Measurements from ENCODE around the gene TLN1.

The TLN1 gene, protein sequence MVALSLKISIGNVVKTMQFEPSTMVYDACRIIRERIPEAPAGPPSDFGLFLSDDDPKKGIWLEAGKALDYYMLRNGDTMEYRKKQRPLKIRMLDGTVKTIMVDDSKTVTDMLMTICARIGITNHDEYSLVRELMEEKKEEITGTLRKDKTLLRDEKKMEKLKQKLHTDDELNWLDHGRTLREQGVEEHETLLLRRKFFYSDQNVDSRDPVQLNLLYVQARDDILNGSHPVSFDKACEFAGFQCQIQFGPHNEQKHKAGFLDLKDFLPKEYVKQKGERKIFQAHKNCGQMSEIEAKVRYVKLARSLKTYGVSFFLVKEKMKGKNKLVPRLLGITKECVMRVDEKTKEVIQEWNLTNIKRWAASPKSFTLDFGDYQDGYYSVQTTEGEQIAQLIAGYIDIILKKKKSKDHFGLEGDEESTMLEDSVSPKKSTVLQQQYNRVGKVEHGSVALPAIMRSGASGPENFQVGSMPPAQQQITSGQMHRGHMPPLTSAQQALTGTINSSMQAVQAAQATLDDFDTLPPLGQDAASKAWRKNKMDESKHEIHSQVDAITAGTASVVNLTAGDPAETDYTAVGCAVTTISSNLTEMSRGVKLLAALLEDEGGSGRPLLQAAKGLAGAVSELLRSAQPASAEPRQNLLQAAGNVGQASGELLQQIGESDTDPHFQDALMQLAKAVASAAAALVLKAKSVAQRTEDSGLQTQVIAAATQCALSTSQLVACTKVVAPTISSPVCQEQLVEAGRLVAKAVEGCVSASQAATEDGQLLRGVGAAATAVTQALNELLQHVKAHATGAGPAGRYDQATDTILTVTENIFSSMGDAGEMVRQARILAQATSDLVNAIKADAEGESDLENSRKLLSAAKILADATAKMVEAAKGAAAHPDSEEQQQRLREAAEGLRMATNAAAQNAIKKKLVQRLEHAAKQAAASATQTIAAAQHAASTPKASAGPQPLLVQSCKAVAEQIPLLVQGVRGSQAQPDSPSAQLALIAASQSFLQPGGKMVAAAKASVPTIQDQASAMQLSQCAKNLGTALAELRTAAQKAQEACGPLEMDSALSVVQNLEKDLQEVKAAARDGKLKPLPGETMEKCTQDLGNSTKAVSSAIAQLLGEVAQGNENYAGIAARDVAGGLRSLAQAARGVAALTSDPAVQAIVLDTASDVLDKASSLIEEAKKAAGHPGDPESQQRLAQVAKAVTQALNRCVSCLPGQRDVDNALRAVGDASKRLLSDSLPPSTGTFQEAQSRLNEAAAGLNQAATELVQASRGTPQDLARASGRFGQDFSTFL (N-terminal part only)

DNA sequence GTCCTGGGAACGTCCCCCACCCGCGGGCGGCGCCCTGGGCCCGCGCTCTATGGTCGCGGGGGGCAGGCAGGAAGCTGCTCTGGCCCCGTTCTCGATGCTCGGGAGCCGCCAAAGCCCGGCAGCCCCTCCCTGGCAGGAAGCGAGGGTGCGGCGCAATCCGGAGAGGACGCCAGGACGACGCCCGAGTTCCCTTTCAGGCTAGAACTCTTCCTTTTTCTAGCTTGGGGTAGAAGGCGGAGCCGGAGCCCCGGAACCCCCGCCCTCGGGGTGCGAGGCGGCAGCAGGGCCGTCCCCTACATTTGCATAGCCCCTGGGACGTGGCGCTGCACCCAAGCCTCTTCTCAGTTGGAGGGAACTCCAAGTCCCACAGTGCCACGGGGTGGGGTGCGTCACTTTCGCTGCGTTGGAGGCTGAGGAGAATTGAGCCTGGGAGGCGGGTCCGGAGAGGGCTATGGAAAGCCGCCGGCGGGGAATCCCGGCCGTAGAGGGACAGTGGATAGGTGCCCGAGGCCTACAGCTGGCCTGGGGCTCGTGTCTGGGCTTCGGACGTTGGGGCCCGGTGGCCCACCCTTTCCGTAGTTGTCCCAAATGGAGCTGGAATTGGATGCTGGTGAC, at the start of gene TLN1, which contains the start of gene CREB3:
Gene TLN1, minus strand, starts transcription at position 11 of the 615 bp plus-strand sequence. CDS start 6,501 bp downstream, outside the sequence.
Gene CREB3, plus strand, starts transcription at position 482 of the 615 bp plus-strand sequence. Its CDS starts 107 bp downstream, at position 589.
- peak; percentile 96 for FAIRE-seq

DNA sequence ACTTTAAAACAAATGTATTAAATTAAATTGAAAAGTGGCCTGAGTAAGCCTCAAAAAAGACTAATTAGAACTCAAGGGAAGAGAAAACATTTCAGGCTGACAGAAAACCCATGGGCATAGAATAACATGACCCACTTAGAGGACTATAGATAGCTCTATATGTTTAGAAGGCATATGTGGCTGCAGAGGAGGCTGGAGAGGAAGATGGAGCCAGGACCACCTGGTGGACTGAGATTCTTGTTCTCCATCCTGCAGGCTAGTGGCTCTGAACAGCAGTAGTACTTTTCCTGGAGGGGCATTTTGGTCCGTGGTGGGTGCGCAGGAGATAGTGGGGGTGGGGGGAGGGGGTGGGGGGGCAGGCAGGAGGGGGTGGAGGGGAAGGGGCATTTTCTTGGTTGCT, 49.1 kb upstream of the TLN1 start:
- FAIRE-seq = no peak

DNA sequence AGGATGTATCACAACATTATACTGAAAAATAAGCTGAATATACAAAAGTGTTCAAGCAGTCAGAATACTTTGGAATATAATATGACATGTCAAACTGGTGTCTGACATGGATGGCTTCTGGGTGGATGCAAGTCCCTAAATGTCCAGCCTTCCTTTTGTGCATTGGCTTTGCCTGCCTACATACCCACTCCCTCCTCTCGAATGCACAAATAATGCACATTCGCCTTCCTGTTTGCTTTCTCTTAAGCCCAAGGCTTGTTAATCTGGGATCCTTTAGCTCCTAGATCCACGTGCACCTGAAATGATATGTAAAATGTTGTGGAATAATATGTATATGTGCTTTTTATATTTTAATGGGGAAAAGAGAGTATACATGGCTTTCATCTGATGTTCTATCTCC, 46.5 kb upstream of the TLN1 start:
- FAIRE-seq = no peak

DNA sequence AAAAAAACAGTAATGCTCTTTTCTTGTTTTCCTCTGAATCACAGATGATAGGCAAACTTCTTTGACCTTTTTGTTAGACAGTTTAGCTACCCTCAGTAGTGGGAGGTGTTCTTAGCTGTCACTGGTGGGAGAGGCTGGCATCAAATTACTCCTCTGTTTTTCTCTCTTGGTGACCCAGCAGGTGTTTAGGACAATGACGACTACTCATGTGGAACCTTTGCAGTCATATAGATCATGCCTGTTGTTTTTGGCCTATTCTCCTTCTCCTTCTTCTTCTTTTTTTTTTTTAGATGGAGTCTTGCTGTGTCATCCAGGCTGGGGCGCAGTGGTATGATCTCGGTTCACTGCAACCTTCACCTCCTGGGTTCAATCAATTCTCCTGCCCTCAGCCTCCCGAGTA, 44.0 kb upstream of the TLN1 start:
- no peak for FAIRE-seq

DNA sequence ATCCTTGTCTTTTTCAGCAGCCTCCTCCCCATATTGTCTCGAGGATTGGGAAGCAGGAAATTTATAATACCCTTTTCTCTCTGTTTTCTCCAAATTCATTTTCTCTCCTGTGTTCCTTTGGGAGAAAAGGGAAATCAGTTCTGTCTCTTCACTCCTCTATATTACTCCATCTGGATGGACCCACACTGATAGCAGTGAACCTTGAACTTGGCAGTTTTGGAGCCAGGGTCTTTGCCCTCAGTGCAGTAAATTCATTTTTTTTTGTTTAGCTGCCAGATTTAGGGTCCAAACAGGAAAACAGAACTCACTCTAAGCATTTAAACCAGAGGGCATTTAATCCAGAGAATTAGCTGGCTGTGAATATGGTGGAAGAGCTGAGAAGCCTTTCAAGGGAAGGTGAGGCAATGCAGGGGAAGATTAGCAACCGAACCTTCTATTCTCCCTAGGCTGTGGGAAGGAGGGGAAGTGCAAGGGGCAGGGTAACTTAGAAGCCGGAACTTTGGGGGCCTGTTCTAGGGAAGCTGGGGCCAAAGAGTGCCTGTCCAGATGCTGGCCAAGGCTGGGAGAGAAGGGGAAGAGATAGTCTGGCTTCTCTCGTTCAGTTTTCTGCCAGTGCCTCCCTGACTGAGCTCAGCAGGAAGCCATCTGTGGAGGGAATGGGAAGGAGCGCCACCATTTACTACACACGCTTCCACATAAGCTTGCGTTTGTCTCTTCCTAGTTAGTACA, 43.1 kb upstream of the TLN1 start:
- FAIRE-seq = no peak

DNA sequence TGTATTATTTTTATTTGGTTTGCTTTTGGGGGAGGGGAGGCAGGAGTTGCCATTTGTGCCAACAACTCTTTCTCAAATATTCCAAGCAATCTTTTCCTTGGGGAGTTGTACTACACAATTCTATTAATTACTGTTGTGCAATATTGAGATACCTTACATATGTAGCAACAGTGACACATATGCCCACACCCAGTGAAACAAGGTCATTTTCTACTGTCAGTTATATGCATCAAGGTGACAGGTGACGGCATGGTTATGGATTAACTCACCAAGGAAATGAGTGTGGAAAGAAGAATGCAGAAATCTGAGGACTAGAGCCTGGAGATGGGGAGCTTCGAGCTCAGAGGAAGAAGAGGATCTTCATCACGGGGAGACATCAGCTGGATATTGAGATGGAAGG, 39.9 kb upstream of the TLN1 start:
- FAIRE-seq = no peak

DNA sequence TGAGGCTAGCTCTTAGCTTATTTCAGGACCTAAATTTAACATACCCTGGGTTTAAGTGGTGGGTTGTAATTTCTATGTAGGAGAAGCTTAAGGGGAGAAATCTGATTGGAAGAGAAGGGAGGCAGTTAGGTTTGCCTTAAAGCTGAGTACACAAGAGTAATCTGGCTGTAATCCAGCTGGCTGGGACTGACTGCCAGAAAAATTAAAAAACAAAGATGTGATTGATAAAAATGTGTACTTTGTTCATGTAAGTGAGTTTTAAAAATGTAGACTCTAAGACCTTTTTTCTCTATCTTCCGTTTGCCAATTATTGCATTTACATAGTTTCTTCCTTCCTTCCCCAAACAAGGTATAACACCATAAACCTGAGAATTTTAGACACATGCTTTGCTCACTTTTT, 39.5 kb upstream of the TLN1 start:
- no peak for FAIRE-seq

DNA sequence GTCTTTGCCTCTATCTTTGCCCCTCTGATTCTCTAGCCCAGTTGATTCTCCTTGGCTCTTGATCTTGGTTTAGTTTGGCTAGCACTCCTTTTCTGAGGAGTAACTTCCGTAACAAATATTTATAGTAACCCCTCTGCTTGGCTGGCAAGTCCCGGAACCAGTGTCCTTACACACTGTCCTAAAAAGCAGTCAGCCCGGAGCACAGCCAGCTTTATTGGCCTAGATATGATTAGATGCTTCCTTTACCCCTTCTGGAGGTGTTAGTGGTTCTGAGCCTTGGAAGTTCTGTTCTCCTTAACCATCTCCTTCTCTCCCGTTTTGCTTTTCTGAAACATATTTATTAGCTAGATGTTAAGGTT, 39.1 kb upstream of the TLN1 start:
- no peak for FAIRE-seq

DNA sequence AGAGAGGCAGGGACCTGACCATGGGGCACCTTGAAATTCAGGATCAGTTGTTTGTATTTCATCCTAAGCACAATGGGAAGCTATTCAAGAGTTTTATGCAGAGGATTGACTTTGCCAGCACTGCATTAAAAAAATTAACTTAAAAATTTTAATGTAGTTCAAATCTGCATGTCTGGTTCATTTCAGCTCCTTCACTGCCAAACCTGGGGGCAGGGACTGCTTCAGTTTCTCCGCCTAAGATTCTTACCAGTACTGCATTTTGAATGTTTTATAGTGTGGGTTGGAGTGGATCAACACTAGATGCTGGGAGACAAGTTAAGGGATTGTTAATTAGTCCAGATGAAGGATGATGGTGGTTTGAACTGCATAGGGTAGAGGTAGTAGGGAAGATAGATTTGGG, 37.8 kb upstream of the TLN1 start:
- no peak for FAIRE-seq

DNA sequence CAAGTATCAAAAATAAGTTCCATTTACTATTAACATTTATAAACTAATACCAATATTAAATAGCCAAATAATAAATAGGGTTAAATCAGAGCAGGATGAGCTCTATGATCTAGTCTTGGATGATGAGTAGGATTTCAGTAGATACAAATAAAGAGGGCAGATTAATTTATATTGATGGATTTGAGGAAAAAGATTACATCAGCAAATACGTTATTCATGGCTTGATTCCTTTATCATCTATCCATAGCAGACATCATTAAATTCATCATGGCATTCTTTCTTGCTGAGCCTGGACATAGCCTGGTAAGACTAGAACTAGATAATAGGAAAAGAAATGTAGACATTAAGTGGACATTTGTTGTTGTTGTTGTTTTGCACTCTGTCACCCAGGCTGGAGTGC, 35.5 kb upstream of the TLN1 start:
- FAIRE-seq = no peak

DNA sequence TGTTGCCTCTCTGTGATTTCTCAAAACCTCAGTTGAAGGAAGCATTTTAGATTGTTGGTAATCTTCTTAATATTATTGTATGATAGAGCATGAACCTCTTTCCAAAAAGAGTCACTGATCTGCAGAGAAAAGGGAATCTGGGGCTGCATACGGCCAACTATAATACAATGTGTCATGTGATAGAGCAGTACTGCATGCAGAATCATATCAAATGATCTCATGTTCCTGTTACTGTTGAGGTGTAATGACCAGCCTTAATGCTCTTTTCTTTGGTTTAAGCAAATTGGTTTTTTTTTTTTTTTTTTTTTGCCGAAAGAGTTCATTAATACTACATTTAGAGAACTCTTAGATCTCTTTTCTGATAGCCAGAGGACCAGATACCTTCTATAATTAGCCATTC, 35.0 kb upstream of the TLN1 start:
- FAIRE-seq = no peak

DNA sequence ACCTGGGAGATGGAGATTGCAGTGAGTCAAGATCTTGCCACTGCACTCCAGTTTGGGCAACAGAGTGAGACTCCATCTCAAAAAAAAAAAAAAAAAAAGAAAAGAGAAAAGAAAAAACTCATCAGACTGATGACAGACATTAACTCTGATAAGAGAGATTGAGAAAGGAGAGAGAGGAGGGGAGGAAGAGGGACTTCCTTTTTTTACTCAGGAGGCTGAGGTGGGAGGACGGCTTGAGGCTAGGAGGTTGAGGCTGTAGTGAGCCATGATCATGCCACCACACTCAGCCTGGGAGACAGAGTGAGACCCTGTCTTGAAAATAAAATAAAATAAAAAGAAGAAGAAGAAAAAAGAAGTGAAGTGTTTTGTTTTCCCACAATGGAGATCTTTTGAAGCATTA, 31.8 kb upstream of the TLN1 start:
- no peak for FAIRE-seq

DNA sequence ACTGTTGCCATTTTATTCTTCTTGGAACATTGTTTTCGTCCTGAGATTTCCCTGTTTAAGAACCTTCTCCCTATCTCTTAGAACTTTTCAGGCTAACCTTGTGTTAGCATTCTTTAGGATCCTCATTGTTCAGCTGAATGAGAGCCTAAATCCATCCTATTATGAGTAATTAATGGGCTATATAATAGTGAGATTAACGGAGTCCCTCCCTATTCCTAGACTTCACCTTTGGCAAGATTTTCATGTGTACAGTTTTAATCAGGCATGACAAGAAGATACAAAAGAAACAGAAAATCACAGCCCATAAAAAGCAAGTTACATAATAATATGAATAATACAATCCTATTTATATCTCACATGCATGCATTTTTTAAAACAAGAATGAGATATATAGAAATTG, 31.2 kb upstream of the TLN1 start:
- no peak for FAIRE-seq

DNA sequence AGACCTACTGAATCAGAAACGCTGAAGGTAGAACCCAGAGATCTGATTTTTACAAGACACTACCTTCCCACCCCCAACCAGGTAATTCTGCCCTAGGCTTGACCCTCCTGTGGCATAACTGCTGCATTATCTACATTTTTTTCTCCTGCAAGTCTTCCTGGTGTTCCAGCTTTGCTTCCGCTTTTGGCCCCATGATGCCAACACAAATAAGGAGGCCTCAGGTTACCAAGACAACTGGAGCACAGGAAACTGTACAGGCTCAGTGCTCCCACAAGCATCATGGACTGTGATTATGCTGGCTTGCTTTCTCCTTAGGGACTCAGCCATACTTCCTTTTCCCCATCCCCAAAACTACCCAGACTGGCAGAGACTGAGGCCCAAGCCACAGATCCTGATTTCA, 28.7 kb upstream of the TLN1 start:
- no peak for FAIRE-seq

DNA sequence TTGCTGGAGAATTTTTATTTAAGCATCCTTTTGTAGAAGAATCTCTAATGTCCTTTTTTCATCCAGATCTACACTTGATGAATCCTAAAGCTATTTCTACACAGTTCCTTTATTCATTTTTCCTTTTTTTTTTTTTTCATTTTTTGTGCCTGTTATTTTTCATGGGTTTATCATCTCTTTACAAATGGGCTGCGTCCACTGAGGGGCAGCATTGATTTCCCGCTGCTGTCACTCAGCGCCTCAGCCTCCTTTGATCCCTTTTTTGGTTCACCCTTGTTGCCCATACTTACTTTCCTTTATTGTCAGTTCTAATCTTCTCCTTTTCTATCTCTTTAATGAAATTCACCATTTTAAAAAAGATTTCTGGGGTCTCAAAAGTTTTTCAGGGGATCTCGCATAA, 27.8 kb upstream of the TLN1 start:
- no peak for FAIRE-seq

DNA sequence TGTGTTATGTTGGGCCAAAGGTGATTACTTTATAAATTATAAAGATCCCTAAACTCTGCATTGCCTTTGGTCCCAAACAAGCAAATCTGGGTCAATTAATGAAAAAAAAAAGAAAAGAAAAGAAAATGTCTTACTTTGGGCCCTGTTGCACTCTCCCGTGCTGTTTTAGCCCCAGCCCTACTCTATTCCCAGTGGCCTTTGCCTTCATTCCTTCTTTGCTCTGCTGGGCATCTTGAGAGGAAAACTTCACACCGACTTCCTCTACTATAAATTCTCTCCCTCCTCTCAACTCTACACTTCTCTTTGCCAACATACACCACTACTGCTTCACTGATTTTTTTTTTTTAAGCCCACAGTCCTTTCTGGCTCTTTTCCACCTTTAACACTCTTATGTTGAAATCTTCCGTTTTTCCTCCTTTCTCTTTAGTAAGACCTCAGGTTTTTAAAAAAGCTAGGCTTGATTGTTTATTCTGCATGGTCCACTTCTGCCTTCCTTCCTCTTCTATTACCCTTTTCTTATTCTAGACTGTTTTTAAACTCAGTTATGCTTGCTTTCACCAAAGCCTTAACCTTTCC, 26.6 kb upstream of the TLN1 start:
- no peak for FAIRE-seq

DNA sequence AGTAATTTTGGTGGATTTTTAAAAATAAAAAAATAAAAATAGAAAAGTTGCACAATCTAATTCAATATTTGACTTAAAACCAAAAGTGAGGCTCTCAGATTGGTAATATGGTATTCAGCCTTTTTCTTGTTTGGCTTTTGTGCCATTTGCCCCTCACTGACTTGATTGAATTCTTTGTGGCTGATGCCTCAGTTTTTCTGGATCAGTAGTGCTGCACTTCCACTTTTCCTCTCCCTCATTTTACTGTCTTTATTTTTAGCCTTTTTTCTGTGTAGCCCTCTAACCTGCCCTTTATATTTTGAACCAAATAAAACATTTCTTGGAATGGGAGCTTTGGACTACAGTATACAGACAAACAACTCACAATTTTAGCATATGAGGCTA, 25.9 kb upstream of the TLN1 start:
- FAIRE-seq = no peak

DNA sequence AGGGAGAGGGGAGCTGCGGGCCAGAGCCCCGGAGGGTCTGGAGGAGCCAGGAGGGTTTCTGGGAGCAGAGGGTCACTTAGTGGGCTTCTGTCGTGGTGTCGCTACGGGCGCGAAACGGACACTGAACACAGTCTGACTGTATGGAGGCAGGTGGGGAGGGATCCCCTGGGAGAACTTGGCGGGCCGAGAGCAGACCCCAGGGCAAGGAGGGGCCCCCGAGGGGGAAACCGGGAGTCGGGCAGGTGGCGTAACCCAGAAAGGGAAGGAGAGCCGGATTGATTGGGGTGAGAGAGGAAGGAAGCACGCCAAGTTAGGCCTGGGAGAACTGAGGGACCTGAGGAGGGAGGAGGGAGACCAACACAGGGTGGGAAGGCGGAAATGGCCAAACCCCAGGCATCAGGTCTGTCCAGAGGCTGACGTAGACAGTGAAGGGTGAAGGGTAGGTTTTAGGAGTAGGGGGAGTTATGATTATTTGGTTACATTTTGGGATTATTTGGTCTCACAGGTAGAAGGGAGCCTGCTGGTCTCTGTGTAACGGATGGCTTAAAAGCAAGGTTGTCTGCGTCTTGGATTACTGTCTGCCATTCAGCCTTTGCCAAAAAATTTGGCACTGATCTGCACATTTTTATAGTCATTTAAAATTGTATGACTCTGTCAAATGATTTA, 25.4 kb upstream of the TLN1 start:
- no peak for FAIRE-seq

DNA sequence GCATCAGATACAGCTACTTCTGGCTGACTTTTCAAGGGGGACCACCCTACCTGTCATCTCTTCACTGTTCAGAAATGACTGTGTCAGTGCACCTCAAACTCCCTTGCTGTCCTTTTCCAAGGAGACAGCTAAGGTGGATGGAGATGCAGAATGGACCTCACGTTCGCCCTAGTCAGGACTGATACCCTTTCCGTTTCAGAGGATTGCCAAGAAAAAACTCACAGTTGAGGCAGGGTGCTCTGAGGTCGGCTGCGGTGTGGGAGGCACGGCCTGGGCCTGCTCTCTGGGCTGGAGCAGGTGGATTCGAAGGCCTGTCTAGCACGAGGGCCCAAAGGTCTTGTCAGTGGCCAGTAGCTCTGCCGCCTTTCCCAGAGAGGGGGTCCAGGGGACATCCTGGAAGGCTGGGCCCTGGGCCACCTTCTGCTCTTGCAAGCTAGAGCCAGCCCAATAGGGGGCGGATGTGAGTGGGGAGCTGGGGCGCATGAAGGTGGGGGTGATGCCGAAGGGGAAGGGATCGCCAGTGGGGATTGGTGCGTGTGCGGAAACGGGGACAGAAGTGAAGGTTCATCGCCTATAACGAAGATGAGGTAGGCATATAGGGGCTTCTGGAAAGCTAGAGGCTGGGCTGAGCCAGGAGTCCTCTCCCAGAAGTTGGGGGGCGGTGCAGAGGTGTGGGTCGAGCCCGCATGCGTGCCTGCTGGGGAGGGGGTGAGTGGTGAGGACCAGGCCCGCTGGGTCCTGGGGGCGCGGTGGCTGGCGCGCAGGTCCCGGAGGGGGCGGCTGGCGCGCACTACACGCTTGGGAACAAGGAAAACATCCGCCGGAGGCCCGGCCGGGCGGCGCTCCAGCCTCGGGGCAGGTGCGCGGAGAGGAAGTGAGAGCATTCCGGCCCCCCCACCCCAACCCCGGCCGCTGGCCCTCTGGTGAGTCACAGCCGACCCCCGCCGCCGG, 24.6 kb upstream of the TLN1 start:
- no peak for FAIRE-seq

DNA sequence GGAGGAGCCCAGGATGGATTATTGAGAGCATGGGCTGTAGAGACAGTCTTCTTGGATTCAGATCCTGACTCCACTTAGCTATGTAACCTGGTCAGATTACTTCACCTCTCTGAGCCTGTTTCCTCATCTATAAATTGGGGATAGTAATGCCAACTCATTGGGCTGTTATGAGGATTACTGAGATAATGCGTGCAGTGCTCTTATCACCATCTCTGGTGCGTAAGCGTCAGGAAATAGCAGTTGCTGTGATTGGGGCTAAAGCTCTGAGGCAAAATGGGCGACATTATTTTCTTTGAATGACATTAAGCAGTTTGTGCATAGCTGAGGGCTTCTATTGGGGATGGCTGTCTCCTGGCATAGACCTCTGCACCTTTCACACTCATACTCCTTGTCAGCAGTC, 23.1 kb upstream of the TLN1 start:
- no peak for FAIRE-seq
